Left ventricle myocardium superior (tissue), 1 donor: ENCODE data around the gene PARD3B. TPM values are rescaled to one million over a fixed set of nuclear protein-coding genes. Genes with fewer than 3 reads are reported as not detected.
A peak's percentile ranks its signal among the peaks of the same experiment; 100 is the strongest.

Experiments
- ATAC-seq: fragments of 200-7000 bp; cut with Tn5 transposase; one replicate; pipeline ENCODE4 v1.9.1; 2020; ENCODE audit warnings: mild to moderate bottlenecking, moderate library complexity
- DNase-seq: peaks from one replicate; pipeline ENCODE4 v3.0.0-alpha.2; 2020
- intact Hi-C: fragments of 100-400 bp; cut with micrococcal nuclease; formaldehyde crosslinking; loops from one replicate; pipeline ENCODE4 v1.11.0; 2022
- total RNA-seq: library from RNA; stranded (reverse); fragmentation: NEBNext Ultra II Directional; extraction: Animal tissue kit (Norgen Biotek cat#: 25700); gene quantifications from one replicate; pipeline ENCODE4 v1.2.1, GENCODE V29; 2021
- donor health status: DM: no; HTN: yes; CAD: no; lungs with severe emphysema.

PARD3B gene
- total RNA-seq, 1 donor from 2014 or later = 6.5 TPM

DNA sequence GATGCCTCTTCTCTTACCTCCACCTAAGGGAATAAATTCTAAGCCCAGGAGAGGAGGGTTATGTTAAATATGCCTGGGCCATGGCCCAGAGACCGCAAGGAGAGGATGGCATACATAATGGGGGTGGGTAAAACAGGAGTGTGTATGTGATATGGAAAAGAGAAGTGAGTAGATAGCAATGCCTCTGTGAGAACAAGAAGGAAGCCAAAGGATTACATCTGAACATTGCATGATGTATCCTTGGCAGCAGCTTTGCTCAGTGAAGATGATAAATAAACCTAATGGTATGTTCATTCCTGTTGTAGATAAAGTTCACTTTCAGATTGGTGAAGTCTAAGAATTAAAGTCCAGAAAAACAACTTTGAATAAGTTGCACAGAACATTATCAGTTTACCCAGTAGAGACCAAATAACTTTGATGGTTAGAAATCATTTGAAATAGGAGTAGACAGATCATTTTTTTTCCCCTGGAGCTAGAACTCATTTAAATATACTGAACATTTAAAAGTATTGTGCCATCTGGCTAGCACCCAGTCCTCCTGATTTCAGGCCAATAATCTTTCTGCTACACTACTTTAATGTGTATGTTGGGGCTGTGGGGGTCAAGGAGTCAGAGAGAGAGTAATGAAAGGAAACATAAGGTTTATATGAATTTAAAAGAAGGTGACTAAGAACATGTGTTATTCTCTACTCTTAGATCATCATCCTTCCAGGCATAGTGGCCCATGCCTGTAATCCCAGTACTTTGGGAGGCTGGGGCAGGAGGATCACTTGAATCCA is 231.7 kb downstream of the PARD3B start:
- no peak for DNase-seq
- intact Hi-C loops = no loop called here
- no peak for ATAC-seq

DNA sequence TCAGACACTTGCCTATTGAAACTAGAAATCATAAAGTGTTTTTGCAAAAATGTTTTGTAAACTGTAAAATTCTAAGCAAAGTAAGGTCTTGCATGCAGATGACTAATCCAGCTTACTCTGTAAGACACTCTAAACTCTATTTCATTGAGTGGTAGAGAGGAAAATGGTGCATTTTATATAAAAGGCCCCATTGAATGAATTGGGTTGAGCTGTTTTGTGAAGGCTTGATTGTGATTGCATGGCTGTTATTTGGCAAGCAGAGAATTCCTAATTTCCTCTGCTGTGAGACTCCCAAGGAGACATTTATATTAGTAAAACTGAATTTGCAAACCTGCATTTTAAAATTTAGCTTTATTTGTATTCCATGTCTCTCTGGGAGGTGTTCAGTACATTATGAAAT is 234.5 kb downstream of the PARD3B start:
- DNase-seq (no peak), ATAC-seq (no peak)
- intact Hi-C loops = no loop called here

- no peak for ATAC-seq
- no peak for DNase-seq
- intact Hi-C loops = no loop called here
Observed at GRCh38 chr2:204781941-204782340, 236.7 kb downstream of the PARD3B start.

DNA sequence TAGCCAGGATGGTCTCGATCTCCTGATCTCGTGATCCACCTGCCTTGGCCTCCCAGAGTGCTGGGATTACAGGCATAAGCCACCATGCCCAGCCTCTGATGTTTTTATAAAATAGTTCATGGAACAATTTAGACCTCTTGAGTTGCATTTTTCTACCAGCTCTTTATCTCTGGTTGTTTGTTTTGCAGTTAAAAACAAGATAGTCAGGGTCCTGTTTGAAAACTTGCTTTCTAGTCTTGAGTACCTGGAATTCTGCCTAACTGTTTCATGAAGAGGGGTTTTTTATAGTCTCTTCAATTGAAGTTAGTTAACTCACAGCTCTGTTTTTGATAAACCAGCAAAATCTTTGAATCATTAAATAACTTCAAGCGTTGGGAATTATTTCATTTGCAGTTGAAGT is 244.8 kb downstream of the PARD3B start:
- ATAC-seq (no peak), DNase-seq (no peak)
- intact Hi-C loops = no loop called here

DNA sequence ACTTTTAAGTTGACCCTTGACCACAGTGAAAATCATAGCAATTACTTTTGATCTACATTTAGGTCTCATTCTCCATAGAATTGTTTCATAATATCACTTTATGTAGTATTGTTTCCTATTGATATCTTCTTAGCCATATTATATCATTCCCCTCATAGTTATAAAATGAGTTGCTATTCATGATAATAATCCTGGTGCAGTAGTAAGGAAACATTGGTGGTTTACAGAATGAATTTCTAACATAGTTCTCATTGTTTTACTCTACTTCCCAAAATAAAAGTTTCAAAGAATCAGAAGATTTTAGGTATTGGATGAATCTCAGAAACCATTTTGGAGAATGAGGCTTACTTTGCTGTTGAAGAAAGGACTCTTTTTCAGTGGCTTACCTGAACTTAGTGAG is 246.0 kb downstream of the PARD3B start:
- DNase-seq = no peak
- intact Hi-C loops = no loop called here
- ATAC-seq = no peak

- ATAC-seq = no peak
- intact Hi-C loops = no loop called here
- no peak for DNase-seq
Observed at GRCh38 chr2:204794624-204795023, 249.3 kb downstream of the PARD3B start.

- DNase-seq (no peak), ATAC-seq (no peak)
- intact Hi-C loops = no loop called here
Observed at GRCh38 chr2:204795156-204795555, 249.9 kb downstream of the PARD3B start.

DNA sequence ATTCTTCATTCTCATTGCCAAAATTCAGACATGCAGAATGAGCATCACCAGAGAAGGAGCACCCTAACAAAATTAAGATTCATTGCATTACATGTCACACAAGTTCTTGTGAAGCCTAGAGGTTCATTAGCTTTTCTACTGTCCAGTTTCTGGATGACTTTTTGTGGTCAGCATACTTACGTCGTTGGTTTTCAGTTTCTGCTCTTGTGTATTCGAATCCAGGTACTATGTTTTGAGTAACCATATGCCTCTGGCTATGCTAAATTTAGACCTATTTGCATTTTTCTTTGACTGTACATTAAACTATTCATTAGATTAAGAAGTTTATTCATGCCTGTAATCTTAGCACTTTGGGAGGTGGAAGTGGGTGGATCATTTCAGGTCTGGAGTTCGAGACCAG is 251.3 kb downstream of the PARD3B start:
- intact Hi-C loops = no loop called here
- DNase-seq (no peak), ATAC-seq (no peak)

- ATAC-seq (no peak), DNase-seq (no peak)
- intact Hi-C loops = no loop called here
Observed at GRCh38 chr2:204799791-204800190, 254.5 kb downstream of the PARD3B start.

DNA sequence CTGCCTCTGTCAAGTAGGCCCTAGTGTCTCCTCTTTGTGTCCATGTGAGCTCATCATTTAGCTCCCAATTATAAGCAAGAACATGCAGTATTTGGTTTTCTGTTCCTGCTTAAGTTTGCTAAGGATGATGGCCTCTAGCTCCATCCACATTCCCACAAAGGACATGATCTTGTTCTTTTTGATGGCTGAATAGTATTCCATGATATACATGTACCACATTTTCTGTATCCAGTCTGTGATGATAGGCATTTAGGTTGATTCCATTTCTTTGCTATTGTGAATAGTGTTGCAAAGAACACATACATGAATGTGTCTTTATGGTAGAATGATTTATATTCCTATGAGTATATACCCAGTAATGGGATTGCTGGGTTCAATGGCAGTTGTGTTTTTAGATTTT is 263.2 kb downstream of the PARD3B start:
- intact Hi-C loops = no loop called here
- DNase-seq = no peak
- ATAC-seq = no peak

GRCh38 chr2:204824751-204825453 is 279.6 kb downstream of the PARD3B start:
- ATAC-seq = no peak
- intact Hi-C loops = no loop called here
- DNase-seq = no peak

GRCh38 chr2:204825681-204826080 is 280.4 kb downstream of the PARD3B start:
- intact Hi-C loops = no loop called here
- ATAC-seq (no peak), DNase-seq (no peak)

DNA sequence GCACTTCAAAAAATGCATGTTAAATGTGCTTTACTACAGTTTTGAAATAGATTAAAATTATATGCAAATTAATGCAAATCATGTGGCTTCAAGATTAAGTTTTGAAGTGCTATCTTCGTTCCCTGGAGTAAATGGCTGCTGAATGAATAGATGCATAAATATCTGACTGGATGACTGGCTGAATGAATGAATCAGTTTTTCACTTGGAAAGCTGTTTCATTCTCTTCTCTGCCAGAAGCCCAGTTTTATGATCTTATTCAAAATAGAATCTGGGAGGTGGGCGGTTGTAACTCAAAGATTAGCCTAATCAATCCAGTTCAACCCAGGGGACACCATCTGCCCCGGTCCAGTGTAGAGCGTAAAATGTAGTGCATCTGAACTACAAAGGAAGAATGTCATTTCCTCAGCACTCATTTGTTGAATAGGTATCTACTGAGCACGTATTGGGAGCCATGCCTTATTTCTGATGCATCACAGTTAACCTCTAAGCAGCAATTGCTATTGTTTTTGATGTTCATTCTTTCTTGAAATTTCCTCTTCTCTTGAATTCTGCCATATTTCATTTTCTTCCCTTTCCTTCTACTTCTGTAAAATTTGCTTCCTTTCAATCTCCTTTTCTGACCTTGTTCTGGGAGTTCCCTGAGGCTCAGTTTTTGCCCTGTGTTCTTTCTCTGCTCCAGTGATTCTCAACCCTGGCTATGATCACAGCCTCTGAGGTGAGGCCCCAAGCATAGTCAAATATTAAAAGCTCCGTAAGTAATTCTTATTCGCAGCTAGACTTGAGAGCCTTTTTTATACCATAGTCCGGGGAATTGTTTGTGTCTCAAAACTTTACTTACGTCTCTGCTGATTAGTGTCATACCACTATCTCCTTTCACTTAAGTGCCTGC is 282.7 kb downstream of the PARD3B start:
- ATAC-seq (no peak), DNase-seq (no peak)
- intact Hi-C loops = no loop called here

GRCh38 chr2:204834716-204835384 is 289.6 kb downstream of the PARD3B start:
- no peak for ATAC-seq
- intact Hi-C loops = no loop called here
- no peak for DNase-seq

- intact Hi-C loops = no loop called here
Observed at GRCh38 chr2:204835786-204836185, 290.5 kb downstream of the PARD3B start.

DNA sequence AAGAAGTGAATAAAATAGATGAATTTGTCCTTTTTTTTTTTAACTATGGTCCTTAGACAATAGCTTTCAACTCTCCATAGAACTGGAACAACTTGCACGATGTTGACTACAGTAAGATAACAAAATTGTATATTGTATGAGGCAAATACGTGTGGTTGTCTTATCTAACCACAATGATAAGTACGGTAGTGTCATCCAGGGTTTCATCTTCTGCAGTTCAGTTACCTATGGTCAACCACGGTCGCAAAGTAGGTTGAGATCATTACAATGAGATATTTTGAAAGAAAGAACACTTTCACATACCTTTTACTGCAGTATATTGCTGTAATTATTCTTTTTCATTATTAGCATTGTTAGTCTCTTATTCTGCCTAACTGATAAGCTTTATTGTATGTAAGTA is 295.2 kb downstream of the PARD3B start:
- intact Hi-C loops = no loop called here
- no peak for DNase-seq
- no peak for ATAC-seq

More at GRCh38 chr2:204835786-204836185, 290.5 kb downstream of the PARD3B start:
- no peak for ATAC-seq
- DNase-seq = no peak

GRCh38 chr2:204842068-204842467 is 296.8 kb downstream of the PARD3B start:
- no peak for ATAC-seq
- no peak for DNase-seq
- intact Hi-C loops = no loop called here

DNA sequence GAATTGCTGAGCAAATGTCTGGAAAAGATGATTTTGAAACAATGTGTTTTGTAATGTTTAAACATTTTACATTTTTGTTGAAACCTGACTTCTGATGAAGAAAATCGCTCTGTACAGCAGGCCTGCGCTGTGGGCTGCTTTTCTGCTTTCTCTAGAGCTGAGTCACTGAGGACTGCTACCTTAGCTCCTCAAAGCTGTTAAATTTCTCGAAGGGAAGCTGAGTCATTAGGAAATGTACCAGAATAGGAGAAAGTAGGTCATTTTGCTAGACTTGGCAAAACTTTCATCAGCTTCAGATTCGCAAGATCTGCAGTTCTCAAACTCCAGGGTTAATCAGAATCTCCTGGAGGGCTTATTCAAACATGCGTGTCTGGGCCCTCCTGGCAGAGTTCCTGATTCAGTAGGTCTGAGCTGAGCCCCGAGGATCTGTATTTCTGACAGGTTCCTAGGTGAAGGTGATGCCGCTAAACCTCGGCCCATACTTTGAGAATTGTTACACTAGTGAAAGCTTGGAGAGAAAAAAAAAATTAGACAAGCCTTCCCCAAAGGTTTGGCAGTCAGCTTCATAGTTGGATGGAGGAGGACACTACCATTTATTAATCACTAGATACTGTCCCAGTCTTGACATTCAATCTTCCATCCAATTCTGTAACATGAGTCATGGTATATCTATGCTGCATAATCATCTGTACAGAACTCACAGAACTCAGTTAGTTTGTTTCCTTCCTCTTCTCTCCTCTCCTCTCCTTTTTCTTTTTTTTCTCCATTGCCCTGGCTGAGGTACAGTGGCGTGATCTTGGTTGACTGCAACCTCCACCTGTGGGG is 297.6 kb downstream of the PARD3B start:
- ATAC-seq = peak; percentile 82
- peak; percentile 36 for DNase-seq
- intact Hi-C loops = no loop called here

DNA sequence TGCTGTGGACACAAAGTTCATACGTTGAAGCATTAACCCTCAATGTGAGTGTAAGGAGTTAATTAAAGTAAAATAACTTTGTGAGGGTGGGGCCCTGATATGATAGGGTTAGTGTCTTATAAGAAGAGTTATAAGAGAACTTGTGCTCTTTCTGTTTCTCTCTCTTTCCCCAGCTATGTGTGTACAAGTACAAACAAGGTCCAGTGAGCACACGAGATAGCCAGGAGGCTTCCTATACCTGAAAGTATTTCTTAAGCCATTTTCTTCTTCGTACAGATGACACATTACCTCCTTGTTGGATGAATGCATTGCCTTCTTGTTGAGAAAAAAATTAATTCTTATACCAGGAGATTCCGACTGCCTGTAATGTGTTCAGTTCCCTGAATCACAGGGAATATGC is 301.2 kb downstream of the PARD3B start:
- DNase-seq (no peak), ATAC-seq (no peak)
- intact Hi-C loops = no loop called here
